HS-27A (cell line): ENCODE data around the gene APOE.
"Not testable (repeated sequence)": the region's sequence is repeated elsewhere in the genome, so short reads cannot be mapped to it uniquely, and the experiment has no call there.

Experiments
- DNase-seq: peaks from one replicate; pipeline ENCODE4 v3.0.0-alpha.2; 2012; ENCODE audit warnings: low read depth, missing footprints

The APOE gene

DNA sequence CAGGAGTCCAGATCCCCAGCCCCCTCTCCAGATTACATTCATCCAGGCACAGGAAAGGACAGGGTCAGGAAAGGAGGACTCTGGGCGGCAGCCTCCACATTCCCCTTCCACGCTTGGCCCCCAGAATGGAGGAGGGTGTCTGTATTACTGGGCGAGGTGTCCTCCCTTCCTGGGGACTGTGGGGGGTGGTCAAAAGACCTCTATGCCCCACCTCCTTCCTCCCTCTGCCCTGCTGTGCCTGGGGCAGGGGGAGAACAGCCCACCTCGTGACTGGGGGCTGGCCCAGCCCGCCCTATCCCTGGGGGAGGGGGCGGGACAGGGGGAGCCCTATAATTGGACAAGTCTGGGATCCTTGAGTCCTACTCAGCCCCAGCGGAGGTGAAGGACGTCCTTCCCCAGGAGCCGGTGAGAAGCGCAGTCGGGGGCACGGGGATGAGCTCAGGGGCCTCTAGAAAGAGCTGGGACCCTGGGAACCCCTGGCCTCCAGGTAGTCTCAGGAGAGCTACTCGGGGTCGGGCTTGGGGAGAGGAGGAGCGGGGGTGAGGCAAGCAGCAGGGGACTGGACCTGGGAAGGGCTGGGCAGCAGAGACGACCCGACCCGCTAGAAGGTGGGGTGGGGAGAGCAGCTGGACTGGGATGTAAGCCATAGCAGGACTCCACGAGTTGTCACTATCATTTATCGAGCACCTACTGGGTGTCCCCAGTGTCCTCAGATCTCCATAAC is at the start of gene APOE:
Gene APOE (plus strand): TSS at position 360 of the 724 bp plus-strand sequence. CDS start 829 bp downstream, outside the sequence.
- DNase-seq = no peak

DNA sequence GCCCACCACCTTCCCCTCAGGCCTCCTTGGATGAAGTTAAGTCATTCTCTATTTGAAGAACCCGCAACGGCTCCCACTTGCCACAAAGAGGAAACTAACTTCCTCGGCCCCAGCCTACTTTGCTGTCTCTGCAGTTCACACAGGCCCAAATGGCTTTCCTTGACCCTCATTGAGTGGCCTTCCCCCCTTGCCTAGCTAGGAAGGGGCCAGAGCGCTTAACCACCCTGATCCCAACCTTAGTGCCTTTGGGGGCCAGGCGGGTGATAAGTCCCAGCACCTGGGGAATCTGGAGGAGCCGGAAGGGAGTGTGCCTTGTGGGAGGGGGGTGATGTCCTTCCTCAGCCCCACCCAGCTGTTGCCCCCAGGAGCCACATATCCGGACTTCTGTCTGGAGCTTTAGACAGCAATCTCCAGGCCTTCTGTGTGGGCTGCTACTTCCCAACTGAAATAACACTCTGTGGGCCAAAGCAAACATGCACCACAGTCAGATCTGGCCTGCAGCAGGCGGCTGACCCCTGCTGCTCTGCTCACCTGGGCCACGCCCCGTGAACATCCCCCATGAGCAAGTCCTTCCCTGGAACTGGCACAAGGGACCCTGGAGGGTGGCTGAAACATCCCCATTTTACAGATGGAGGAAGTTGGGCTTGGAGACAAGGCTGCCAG is 49.0 kb upstream of the APOE start:
- DNase-seq = no peak

DNA sequence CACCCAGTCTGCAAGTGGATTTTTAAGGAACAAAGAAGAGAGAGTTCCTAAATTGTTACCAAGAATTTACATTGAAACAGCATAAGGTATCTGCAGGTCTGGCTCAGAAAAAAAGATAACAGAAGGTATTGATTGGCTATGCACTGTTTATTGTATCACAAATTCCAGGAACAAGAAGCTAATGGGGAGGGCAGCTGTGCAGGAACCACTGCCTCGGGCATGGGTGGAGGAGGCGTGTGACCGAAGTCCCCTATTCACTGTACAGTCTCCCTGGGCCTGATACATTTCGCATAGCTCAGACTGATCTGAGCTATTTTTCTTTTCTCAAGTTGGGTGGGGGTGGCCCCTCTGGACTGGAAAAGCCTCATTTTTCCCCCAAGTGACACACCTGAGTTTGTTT is 47.8 kb upstream of the APOE start:
- no peak for DNase-seq

DNA sequence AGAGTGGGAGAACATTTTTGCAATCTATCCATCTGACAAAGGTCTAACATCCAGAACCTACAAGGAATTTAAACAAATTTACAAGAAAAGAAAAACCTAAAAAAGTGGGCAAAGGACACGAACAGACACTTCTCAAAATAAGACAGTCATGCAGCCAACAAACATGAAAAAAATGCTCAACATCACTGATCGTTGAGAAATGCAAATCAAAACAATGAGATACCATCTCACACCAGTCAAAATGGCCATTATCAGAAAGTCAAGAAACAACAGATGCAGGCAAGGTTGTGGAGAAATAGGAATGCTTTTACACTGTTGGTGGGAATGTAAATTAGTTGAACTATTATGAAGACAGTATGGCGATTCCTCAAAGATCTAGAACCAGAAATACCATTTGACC is 44.0 kb upstream of the APOE start:
- DNase-seq = not testable (repeated sequence)

DNA sequence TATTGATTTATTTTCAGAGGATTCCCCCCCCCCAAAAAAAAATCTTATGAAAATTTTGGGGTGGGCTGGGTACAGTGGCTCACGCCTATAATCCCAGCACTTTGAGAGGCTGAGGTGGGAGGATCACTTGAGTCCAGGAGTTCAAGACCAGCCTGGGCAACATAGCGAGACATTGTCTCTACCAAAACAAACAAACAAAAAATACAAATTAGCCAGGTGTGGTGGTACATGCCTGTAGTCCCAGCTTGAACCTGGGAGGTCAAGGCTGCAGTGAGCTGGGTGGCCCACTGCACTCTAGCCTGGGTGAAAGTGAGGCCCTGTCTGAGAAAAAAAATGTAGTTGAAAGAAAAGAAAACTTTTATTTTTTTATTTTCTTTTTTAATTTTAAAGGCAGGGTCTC is 41.6 kb upstream of the APOE start:
- DNase-seq = no peak

DNA sequence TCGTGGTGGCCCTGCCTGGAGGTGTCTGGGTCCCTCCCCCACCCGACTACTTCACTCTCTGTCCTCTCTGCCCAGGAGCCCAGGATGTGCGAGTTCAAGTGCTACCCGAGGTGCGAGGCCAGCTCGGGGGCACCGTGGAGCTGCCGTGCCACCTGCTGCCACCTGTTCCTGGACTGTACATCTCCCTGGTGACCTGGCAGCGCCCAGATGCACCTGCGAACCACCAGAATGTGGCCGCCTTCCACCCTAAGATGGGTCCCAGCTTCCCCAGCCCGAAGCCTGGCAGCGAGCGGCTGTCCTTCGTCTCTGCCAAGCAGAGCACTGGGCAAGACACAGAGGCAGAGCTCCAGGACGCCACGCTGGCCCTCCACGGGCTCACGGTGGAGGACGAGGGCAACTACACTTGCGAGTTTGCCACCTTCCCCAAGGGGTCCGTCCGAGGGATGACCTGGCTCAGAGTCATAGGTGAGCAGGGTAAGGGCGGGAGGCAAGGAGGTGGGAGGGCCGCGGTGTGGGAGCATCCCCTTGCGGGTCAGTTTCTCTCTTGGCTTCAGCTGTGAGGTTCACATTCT is 40.3 kb upstream of the APOE start:
- no peak for DNase-seq

DNA sequence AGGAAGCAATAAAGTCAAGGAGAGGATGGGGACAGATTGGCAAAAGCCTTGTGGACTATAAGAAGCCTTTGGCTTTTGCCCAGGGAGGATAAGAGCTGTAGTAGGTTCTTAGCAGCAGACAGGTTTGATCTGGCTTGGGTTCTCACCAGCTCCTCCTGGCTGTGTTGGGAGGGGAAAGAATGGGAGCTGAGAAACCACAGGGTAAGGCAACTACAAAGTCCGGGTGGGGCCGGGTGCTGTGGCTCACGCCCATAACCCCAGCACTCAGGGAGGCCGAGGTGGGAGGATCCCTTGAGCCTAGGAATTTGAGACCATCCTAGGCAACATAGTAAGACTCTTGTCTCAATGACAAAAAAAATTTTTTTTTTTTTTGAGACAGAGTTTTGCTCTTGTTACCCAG is 38.9 kb upstream of the APOE start:
- DNase-seq = no peak

DNA sequence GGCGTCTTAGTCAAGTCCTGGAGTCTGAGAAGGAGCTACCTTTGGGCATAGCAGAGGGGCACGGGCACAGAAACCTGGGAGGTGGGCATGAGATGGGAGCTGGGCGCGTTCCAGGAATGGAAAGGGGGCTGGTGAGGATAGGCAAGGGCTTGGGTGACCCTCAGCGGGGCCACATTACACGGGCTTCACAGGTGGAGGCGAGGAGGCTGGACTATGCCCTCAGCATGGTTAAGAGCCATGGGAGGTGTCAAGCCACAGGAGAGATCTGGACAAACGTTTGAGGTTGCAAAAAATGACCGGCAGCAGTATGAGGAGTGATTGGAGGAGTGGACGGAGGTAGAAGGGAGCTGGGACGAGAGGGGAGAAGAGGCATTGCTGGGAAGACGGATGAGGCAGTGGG is 38.0 kb upstream of the APOE start:
- DNase-seq = no peak

DNA sequence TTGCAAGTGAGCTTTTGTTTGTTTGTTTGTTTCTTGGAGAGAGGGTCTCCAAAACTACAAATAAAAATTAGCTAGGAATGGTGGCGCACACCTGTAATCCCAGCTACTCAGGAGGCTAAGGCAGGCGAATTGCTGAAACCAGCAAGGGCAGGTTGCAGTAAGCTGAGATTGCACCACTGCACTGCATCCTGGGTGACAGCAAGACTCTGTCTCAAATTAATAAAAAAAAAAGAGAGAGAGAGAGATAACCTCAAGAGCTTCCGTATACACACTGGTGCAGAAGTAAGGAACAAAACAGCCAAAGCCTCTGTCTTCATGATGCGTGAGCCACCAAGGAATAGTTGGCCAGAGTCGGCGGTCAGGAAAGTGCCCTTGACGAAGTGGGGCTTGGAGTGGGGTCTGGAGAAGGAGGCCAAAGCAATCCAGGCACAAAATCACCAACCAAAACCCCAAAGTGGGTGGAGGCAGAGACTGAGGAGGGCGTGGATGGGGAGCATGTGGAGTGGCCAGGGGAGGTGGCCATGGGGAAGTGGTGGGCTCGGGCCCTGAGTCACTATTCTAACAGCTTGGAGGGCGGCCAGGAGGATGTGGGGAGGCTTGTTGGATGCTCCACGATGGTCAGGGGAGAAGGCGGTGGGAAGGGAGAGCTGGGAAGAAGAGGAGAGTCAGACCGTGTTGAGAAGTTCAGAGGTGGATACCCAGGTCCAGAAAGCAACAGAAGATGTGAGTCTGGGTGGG is 35.7 kb upstream of the APOE start:
- DNase-seq = no peak

DNA sequence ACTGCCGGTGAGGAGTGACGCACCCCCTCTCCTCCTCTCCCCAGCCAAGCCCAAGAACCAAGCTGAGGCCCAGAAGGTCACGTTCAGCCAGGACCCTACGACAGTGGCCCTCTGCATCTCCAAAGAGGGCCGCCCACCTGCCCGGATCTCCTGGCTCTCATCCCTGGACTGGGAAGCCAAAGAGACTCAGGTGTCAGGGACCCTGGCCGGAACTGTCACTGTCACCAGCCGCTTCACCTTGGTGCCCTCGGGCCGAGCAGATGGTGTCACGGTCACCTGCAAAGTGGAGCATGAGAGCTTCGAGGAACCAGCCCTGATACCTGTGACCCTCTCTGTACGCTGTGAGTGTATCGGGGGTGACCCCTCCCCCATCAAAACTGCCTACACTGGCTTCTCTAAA is 33.8 kb upstream of the APOE start:
- DNase-seq = no peak

DNA sequence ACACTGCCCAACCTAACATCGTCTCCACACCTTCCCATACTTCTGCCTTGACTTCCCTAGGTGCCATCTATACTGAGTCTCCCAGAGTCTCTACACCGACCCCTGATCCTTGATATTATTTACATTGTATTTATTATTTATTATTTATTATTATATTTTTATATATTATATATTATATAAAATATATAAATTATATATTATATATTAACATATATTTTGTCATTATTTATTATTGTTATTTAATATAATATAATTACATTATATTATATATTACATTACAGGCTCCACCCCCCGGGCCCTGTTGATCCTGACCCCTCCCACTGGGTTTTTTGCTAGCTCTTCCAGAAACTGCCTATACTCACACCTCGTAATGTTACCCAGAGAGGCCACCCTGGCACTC is 32.9 kb upstream of the APOE start:
- no peak for DNase-seq

DNA sequence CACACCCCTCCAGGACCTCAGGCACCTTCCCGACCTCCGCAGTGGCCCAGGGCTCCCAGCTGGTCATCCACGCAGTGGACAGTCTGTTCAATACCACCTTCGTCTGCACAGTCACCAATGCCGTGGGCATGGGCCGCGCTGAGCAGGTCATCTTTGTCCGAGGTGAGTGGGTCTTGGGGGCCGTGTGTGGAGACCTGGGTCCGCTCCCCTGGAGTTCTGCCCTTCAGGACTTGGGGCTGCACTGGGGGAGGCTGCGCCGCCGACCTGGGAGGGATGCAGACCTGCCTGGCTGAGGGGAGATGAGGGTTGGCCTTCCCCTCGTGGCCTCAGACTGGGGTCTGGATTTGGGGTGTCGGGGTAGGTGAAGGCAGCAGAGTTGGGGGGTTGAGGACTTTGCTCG is 31.3 kb upstream of the APOE start:
- no peak for DNase-seq

DNA sequence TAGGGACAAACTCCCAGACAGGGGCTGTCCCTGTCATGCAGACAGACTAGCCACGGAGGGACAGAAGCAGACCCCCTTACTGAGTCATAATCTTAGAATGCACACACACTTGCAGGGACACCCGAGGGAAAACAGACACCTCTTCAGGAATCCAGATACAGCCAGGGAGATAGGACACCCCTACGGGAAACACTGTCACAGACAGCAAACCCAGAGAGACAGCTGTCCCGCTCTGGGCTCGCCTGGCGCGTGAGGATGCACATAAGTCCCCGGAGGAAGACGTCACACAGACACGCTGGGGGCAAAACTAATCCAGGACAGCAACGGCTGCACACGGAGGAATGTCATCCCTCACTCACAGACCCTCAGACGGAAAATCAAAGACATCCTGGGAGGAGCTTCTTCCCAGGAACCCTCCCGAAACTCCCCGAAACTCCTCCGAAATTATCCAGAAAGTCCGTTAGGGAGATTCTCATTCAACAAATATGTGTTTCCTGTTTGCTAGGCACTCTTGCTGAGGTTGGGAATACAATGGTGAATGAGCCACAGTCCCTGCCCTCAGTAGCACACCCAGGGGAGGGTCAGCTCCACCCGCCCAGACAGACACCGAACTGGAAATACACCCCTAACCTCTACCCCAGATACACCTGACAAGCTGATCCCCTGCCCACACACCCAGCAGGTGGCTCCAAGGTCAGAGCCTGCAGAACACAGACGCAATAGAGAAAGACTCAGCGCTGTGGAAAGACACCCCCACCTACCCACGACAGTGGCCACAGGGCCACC is 29.7 kb upstream of the APOE start:
- no peak for DNase-seq

DNA sequence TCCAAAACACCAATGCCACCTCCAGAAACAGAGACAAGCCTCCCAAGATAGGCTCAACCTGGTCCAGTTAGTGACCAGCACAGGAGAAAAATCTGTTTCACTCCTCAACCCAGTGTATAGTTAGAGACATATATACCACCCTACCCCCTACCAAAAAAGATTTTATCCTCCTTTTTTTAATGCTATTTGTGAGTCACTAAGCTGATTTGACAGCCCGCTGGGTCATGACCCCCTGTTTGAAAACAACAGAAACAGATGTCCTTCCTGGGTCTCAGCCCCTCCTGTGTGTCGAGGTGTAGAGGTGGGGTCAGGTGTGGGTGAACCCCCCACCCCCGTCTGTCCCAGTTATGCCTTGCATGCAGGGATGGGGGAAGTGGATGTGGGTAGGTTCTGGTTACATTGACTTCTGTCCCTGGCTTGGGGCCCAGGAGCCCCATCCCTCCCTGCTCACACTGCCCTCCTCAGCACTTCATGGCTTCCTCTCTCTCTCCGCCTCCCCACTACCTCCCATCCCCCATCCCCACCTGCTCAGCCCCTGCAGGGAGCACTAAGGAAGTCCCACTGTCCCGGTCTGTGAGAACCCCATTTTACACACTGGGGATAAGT is 28.6 kb upstream of the APOE start:
- no peak for DNase-seq

DNA sequence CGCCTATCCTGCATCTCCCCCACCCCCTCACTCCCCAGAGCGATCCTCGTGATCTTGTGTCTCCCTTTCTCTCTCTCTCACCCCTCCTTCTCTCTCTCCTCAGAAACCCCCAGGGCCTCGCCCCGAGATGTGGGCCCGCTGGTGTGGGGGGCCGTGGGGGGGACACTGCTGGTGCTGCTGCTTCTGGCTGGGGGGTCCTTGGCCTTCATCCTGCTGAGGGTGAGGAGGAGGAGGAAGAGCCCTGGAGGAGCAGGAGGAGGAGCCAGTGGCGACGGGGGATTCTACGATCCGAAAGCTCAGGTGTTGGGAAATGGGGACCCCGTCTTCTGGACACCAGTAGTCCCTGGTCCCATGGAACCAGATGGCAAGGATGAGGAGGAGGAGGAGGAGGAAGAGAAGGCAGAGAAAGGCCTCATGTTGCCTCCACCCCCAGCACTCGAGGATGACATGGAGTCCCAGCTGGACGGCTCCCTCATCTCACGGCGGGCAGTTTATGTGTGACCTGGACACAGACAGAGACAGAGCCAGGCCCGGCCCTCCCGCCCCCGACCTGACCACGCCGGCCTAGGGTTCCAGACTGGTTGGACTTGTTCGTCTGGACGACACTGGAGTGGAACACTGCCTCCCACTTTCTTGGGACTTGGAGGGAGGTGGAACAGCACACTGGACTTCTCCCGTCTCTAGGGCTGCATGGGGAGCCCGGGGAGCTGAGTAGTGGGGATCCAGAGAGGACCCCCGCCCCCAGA is 27.3 kb upstream of the APOE start:
- DNase-seq = no peak

DNA sequence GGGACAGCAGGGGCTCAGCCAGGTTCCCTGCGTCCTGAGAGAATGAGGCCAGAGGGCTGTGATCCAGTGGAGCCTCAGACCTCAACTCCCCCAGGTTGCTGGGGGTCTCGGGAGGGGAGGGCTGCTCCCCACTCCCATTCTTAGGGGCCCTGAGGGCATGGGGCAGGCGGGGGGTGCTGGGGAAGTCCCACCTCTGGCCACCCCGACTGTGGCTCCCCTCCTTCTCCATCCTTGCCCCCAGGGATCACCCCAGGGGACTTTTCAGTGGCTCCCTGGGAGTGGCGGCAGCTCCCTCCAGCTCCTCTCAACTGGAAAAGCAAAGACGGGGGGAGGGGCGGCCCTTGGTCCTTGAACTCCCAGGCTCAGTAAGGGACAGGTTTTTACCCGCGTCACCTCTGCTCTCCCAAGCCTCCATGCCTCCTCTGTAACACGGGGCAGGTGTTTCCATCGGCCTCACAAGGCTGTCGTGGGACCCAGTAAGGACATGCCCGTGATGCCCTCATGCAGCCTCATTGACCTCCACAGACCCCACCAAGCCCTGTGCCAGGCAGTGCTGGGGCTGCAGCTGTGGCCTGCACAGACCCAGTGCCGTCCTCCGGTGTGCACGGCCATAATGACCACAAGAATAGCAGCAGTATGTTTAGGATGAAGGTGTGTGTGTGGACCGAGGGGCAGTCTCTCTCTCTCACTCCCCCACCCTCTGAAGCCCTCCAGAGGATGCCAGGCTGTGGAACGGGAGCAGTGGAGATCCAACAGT is 26.1 kb upstream of the APOE start:
- DNase-seq = no peak

DNA sequence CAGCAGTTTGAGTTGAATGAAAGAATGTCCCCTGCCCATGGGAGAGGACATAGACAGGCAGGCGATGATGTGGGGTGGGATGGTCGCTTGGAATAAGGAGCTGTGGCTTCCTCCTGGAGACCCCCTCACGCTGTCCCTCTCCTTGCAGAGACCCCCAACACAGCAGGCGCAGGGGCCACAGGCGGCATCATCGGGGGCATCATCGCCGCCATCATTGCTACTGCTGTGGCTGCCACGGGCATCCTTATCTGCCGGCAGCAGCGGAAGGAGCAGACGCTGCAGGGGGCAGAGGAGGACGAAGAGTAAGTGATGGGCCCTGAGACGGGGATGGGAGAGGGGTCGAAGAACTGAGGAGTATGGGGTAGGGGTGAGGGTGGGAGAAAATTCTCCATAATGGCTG is 23.5 kb upstream of the APOE start:
- no peak for DNase-seq

DNA sequence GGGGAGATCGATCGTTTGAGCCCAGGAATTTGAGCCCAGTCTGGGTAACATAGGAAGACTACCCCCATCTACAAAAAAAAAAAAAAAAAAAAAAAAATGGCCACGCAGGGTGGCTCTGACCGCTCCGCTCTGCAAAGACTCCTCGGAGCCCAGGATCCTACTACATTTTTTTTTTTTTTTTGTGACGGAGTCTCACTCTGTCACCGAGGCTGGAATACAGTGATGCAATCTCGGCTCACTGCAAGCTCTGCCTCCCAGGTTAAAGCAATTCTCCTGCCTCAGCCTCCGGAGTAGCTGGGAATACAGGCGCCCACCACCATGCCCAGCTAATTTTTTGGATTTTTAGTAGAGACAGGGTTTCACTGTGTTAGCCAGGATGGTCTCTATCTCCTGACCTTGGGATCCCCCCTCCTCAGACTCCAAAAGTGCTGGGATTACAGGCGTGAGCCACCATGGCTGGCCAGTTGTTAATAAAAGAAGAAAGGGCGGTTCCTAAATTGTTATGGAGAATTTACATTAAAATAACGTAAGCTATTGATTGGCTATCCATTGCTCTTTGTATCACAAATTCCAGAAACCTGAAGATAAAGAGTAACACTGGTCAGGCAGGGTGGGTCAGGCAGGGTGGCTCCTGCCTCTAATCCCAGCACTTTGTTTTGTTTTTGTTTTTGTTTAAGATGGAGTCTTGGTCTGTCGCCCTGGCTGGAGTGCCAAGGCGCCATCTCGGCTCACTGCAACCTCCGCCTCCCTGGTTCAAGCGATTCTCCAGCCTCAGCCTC is 22.8 kb upstream of the APOE start:
- DNase-seq = not testable (repeated sequence)

DNA sequence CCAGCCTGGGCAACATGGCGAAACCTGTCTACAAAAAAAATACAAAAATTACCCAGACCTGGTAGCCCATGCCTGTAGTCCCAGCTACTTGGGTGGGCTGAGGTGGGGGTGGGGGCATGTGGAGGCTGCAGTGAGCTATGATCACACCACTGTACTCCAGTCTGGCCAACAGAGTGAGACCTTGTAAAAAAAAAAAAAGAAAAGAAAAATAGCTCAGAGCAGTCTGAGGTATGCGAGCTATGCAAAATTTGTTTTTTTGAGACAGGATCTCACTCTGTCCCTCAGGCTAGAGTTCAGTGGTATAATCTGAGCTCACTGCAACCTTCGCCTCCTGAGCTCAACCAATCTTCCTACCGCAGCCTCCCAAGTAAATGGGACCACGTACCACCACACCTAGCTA is 21.7 kb upstream of the APOE start:
- no peak for DNase-seq
